DMS 273 (cell line): Measurements from ENCODE around the gene OR4M2.
"Not testable (repeated sequence)": the region's sequence is repeated elsewhere in the genome, so short reads cannot be mapped to it uniquely, and the experiment has no call there.

ENCODE experiments used
- DNase-seq: peaks from one replicate; lab custom pipeline; 2025; ENCODE audit not compliant: unreplicated experiment; lab: John Stamatoyannopoulos, UW

The OR4M2 gene, protein sequence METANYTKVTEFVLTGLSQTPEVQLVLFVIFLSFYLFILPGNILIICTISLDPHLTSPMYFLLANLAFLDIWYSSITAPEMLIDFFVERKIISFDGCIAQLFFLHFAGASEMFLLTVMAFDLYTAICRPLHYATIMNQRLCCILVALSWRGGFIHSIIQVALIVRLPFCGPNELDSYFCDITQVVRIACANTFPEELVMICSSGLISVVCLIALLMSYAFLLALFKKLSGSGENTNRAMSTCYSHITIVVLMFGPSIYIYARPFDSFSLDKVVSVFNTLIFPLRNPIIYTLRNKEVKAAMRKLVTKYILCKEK

DNA sequence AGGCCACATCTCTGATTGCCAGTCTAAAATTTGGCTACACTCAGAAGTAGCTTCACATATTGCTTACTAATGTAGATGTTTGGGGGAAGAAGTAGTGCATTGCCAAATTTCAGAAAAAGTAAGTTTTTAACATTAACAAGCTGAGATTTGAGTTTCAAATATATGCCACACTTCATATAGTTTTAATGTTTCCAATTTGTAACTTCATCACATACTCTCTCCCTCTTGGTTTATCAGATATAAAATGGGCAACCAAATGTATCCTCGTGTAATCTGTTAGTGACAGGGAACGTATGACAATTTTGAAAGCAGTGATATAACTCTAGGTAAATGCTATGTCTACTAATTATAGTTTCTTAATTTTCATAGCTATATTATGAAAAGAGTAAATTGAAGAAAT is at the start of gene OR4M2:
Gene OR4M2 (plus strand): TSS at position 301 of the 400 bp plus-strand sequence. CDS start 98 bp downstream, at position 399.
- not testable (repeated sequence) for DNase-seq

DNA sequence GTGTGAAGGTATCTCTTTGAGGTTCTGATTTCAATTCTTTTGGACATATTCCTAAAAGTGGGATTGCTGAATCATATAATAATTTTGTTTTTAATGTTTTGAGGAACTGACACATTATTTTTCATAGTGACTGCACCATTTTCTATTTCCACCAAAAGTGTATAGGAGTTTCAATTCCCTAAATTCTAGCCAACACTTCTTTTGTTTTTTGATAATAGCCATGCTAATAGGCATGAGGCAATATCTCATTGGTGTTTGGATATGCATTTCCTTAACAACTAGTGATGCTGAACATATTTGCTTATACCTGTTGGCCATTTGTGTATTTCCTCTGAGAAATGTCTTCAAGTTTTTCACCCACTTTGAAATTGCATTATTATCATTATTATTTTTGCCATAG is 11.1 kb upstream of the OR4M2 start:
- DNase-seq = not testable (repeated sequence)

DNA sequence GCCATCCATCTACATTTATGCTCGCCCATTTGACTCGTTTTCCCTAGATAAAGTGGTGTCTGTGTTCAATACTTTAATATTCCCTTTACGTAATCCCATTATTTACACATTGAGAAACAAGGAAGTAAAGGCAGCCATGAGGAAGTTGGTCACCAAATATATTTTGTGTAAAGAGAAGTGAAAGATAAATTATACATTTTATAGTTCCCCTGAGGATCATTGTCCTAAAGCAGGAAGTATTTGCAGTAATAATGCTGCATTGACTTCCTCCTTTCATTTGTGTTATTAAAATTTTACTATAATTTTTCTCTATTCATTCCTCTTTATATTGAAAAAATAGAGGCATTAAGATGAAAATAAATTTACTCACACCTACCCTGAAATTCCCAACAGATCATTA is 1.1 kb downstream of the OR4M2 start:
- DNase-seq = not testable (repeated sequence)

DNA sequence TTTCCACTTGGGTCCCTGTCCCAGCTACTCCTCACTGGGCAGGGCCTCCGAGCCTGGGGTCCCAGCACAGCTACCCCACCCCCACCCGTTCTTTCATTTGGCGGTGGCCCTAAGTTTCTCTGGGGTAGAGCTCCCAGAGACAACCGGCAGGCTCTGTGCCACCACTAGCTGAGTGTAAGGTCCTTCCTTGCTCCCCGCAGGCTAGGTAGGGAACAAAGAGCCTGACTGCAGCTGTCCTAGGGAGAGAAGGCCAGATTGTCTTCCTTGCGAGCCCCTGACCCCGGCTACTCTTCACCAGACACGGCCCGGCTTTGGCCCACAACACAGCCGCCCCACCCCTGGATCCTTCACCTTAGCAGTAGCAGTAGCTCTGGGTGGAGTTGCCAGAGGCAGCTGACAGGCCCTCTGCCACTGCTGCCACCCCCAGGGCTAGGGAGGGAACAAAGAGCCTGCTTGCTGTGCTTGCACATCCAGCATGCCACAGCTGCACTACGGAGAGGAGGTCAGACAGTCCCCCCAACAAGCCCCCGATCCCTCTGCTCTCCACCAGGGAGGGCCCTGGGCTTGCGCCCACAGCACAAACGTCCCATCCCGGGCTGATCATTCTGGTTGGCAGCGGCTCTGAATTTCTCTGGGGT is 18.4 kb downstream of the OR4M2 start:
- not testable (repeated sequence) for DNase-seq

DNA sequence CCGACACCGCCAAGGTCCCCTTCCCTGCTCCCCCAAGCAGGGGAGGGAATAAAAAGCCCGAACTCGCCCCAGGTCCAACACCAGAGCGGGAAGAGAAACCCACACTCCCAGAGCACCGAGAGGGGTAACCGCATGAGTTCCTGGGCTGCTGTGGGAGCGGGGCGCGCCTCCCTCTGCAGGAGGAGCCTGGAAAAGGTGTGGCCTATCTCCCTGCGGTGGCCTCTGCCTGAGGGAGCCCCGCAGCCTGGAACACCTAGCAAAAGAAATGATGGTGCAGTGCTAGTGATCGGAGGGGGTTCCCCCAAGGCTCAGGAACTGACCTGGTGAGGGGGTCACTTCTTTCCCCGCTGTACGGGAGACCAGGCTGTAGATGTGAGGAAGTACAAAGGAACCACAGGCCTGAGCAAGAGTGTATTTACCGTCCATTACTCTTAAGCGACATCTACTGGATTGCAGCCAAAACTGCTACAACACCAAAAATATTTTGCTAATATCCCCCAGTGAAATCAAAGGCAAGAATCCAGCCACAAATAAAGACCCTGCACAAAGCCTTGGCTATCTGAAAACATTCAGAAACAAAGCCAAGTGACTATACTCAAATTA is 19.1 kb downstream of the OR4M2 start:
- not testable (repeated sequence) for DNase-seq

DNA sequence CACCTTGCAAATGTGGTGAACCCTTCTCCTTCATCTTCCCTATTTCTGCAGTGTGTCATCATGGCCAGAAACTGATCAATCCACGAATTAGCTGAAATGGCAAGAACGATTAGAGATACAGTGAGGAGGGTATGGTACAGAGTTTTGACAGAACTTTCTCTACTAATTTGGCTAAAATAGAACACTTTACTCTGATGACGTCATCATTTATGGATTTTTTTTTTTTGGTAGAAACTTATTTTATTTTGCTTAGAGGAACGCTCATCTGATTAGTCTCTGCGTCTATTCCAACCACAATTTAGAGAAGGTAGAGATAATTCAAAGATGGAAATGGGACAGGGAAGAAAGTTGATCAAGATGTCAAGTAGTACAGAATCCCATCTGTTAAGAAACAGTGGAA is 41.7 kb downstream of the OR4M2 start:
- DNase-seq = not testable (repeated sequence)
